B cell (primary cell): ENCODE measurements around the gene SEMA3A.

ENCODE experiments used
- EZH2 ChIP-seq: IDR thresholded peaks from 2 replicates; pipeline ENCODE4 v1.6.1; 2012; ENCODE audit warnings: borderline replicate concordance, low read depth, mild to moderate bottlenecking, moderate library complexity, low read length; ENCODE audit not compliant: insufficient read depth, poor library complexity, severe bottlenecking
- TF ChIP-seq, protein P1 (sequence below): fragments of 200-600 bp; IDR thresholded peaks from one replicate; pipeline ENCODE4 v1.8.0; 2022; ENCODE audit warnings: antibody characterized with exemption, mild to moderate bottlenecking

DNA sequence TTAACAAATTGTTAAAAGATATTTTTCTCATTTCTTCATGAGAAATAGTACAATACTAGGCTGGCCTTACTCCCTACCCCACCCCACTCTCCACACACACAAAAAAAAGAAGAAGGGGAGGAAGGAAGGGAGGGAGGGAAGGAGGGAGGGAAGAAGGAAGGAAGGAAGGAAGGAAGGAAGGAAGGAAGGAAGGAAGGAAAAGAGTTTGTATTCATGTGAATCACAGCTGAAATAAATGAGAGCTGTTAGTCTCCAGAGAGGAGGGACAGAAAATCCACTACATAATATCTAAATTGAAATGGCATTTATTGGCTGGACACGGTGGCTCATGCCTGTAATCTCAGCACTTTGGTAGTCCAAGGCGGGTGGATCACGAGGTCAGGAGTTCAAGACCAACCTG, 57.8 kb downstream of the SEMA3A start:
- TF ChIP-seq, protein P1, sequence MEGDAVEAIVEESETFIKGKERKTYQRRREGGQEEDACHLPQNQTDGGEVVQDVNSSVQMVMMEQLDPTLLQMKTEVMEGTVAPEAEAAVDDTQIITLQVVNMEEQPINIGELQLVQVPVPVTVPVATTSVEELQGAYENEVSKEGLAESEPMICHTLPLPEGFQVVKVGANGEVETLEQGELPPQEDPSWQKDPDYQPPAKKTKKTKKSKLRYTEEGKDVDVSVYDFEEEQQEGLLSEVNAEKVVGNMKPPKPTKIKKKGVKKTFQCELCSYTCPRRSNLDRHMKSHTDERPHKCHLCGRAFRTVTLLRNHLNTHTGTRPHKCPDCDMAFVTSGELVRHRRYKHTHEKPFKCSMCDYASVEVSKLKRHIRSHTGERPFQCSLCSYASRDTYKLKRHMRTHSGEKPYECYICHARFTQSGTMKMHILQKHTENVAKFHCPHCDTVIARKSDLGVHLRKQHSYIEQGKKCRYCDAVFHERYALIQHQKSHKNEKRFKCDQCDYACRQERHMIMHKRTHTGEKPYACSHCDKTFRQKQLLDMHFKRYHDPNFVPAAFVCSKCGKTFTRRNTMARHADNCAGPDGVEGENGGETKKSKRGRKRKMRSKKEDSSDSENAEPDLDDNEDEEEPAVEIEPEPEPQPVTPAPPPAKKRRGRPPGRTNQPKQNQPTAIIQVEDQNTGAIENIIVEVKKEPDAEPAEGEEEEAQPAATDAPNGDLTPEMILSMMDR, result no peak
- no peak for TF ChIP-seq EZH2
